ENCODE measurements around the gene FOLR3.
"Not testable (repeated sequence)": the region's sequence is repeated elsewhere in the genome, so short reads cannot be mapped to it uniquely, and the experiment has no call there.

- TF ChIP-seq SUZ12 (IDR thresholded peaks at IDR 0.05; ENCODE audit: extremely low read depth, insufficient read depth, insufficient read length); ZNF274 (IDR thresholded peaks at IDR 0.05; ENCODE audit: low read depth, low read length): not testable (repeated sequence)
Measured at GRCh38 chr11:72153874-72154273, 18.3 kb downstream of the FOLR3 start.

Measured in NT2/D1 (cell line).